ENCODE measurements around the gene CITED1. TPM values are rescaled to one million over a fixed set of nuclear protein-coding genes. Genes with fewer than 3 reads are reported as not detected.

Gene CITED1
- total RNA-seq, 1 donor from 2014 or later: not detected

- DNase-seq (ENCODE audit: low spot score in 2 of 2): no peak
- Histone ChIP-seq H3K4me1 (no peaks in the 10 kb centered on the region), H3K4me3 (no peak overlapping the region), H3K27ac (no peak overlapping the region), H3K36me3 (no peaks in the 10 kb centered on the region), H3K9me3 (no peaks in the 10 kb centered on the region), H3K27me3 (no peaks in the 10 kb centered on the region)
- no peak for TF ChIP-seq CTCF (IDR thresholded peaks at IDR 0.05)
- intact Hi-C loops (cut with DNase I): no loop called here
These were observed 23.4 kb downstream of the CITED1 start for GRCh38 chrX:72282302-72282701.

GRCh38 chrX:72280321-72280845 is 25.3 kb downstream of the CITED1 start:
- Histone ChIP-seq H3K9me3 (no peaks in the 10 kb centered on the region), H3K36me3 (peaks cover 0 to 3% of the 10 kb centered on the region in 2 donors), H3K27ac (no peak overlapping the region), H3K4me1 (no peaks in the 10 kb centered on the region), H3K27me3 (no peaks in the 10 kb centered on the region), H3K4me3 (no peak overlapping the region)
- no peak for TF ChIP-seq CTCF (IDR thresholded peaks at IDR 0.05)
- no peak for DNase-seq (ENCODE audit: low spot score in 2 of 2)
- intact Hi-C loops (cut with DNase I): no loop called here

- Histone ChIP-seq H3K4me3 (peak overlapping the region; percentile 63 to 75), H3K36me3 (peaks cover 31 to 41% of the 10 kb centered on the region in 2 donors), H3K4me1 (peaks cover 0 to 3% of the 10 kb centered on the region in 2 donors), H3K27me3 (no peaks in the 10 kb centered on the region), H3K27ac (peak overlapping the region; percentile 87 to 88), H3K9me3 (no peaks in the 10 kb centered on the region)
- no peak for DNase-seq (ENCODE audit: low spot score in 2 of 2)
- intact Hi-C loops (cut with DNase I): loop anchor here (2.0 to 5.0 kb wide), 2 partner anchors 96 to 144 kb away; partner anchors contain the start of genes PIN4 and RTL5
- no peak for TF ChIP-seq CTCF (IDR thresholded peaks at IDR 0.05)
These were observed 29.2 kb downstream of the CITED1 start for GRCh38 chrX:72276478-72276953.

- H3K4me1 ChIP-seq: peaks cover 0 to 3% of the 10 kb centered on the region in 2 donors
- no peak overlapping the region for H3K27ac ChIP-seq
- H3K4me3 ChIP-seq: no peak overlapping the region
- no peak for DNase-seq (ENCODE audit: low spot score in 2 of 2)
- peaks cover 38 to 56% of the 10 kb centered on the region in 2 donors for H3K36me3 ChIP-seq
- H3K9me3 ChIP-seq: no peaks in the 10 kb centered on the region
- TF ChIP-seq CTCF (IDR thresholded peaks at IDR 0.05): no peak
- no peaks in the 10 kb centered on the region for H3K27me3 ChIP-seq
- intact Hi-C loops (cut with DNase I): no loop called here
These were observed 31.2 kb downstream of the CITED1 start for GRCh38 chrX:72274526-72274925.

- no peak for DNase-seq (ENCODE audit: low spot score in 2 of 2)
- Histone ChIP-seq H3K27me3 (no peaks in the 10 kb centered on the region), H3K9me3 (no peaks in the 10 kb centered on the region), H3K36me3 (peaks cover 40 to 64% of the 10 kb centered on the region in 2 donors), H3K4me1 (peaks cover 0 to 3% of the 10 kb centered on the region in 2 donors), H3K27ac (no peak overlapping the region), H3K4me3 (no peak overlapping the region)
- intact Hi-C loops (cut with DNase I): no loop called here
- TF ChIP-seq CTCF (IDR thresholded peaks at IDR 0.05): no peak
These were observed 32.0 kb downstream of the CITED1 start for GRCh38 chrX:72273718-72274117.
